ENCODE results near the gene PDGFC. TPM values are rescaled to one million over a fixed set of nuclear protein-coding genes. Genes with fewer than 3 reads are reported as not detected.

Gene PDGFC
- total and polyA plus RNA-seq, 2 of the 8 experiments (the other 6 are each of a cell fraction or from before 2014, with no cell fraction given) = 0.65 to 2.7 TPM

DNA sequence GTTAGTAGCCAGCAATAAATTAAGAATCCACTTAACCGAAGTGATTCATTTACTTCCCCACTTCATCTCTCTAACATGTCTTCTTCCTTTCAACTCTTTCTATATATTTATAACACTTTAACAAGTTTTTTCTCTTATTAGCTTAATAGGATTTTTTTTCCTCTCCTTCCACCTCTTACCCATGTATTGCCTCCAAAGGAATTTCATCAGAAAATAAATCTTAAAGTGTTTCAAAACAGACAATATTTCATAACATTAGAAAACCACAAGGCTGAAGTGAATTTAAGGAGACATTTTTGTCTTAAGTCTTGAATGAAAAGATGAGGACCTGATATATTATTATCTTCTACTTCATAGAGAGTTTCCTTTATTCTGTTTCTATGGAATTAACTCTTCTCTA is 101.5 kb downstream of the PDGFC start:
- H2BK15ac ChIP-seq (ENCODE audit: low read length) = no peak overlapping the region
- DNase-seq (ENCODE audit: low read depth in 1 of 2, low spot score in 2 of 2) (no peak), FAIRE-seq (no peak)
- H2AFZ ChIP-seq (ENCODE audit: low read length) = no peak overlapping the region
- H3K9ac ChIP-seq (replicated peaks in 1 of 4; ENCODE audit: extremely low read depth in 1 of 4, low read depth in 3 of 4, low read length in 3 of 4) = no peak overlapping the region
- no peak overlapping the region for H2AK5ac ChIP-seq (ENCODE audit: low read depth, low read length)
- no peaks in the 10 kb centered on the region for H3K9me3 ChIP-seq (ENCODE audit: insufficient read depth in 2 of 2, low read depth in 1 of 2, low read length in 1 of 2)
- no peak overlapping the region for H3K4me2 ChIP-seq (ENCODE audit: insufficient read depth in 1 of 2, low read depth in 2 of 2, low read length in 2 of 2)
- no peak overlapping the region for H4K8ac ChIP-seq (ENCODE audit: extremely low read depth, insufficient read depth, low read length)
- no peak overlapping the region for H2BK120ac ChIP-seq (replicated peaks; ENCODE audit: low read depth, low read length)
- WGBS, 2 experiments (ENCODE audit: extremely low coverage in 1 of 2, insufficient coverage in 1 of 2, insufficient read length in 1 of 2, insufficient replicate concordance in 2 of 2, low coverage in 1 of 2, low lambda C conversion rate in 2 of 2, missing lambda C conversion rate in 1 of 2) = 96 to 100% methylated on average over 1 of the region's 1 CpG
- H4K91ac ChIP-seq (replicated peaks; ENCODE audit: insufficient read length, low read length) = no peak overlapping the region
- no peak overlapping the region for H3K4me3 ChIP-seq (ENCODE audit: extremely low read depth in 1 of 4, insufficient read depth in 2 of 4, low read depth in 3 of 4, low read length in 4 of 4)
- H3K23me2 ChIP-seq (ENCODE audit: low read depth, low read length) = no peaks in the 10 kb centered on the region
- H4K5ac ChIP-seq (ENCODE audit: insufficient read length, low read depth, low read length) = no peak overlapping the region
- H3K27ac ChIP-seq (ENCODE audit: low read depth, low read length) = no peak overlapping the region
- H3K79me1 ChIP-seq (ENCODE audit: low read depth, low read length) = no peaks in the 10 kb centered on the region
- no peaks in the 10 kb centered on the region for H3K36me3 ChIP-seq (ENCODE audit: control insufficient read depth in 2 of 4, insufficient read depth in 4 of 4, low read length in 3 of 4)
- H3K23ac ChIP-seq (ENCODE audit: insufficient read length) = no peak overlapping the region
- no peak overlapping the region for H3K18ac ChIP-seq (ENCODE audit: extremely low read depth, low read length)
- H3K27me3 ChIP-seq (replicated peaks in 1 of 4; ENCODE audit: control insufficient read depth in 3 of 4, extremely low read depth in 1 of 4, insufficient read depth in 3 of 4, low read length in 3 of 4) = no peaks in the 10 kb centered on the region
- no peaks in the 10 kb centered on the region for H3K79me2 ChIP-seq (ENCODE audit: control insufficient read depth in 1 of 2, insufficient read depth in 2 of 2, low read length in 2 of 2)
- no peak overlapping the region for H3K4ac ChIP-seq (replicated peaks; ENCODE audit: insufficient read length, low read depth, low read length)
- no peak overlapping the region for H2BK5ac ChIP-seq (ENCODE audit: low read depth, low read length)
- ChIA-PET POLR2A (ENCODE audit: partially characterized antibody) (no interaction called here), CTCF (ENCODE audit: partially characterized antibody) (interaction anchor here (0.7 kb wide), 1 partner anchor 17 kb away, joined by 3 read pairs; no protein-coding TSS in a partner anchor)
- no peak overlapping the region for H3K14ac ChIP-seq (ENCODE audit: insufficient read length)
- no peak overlapping the region for H2BK20ac ChIP-seq (ENCODE audit: low read length)
- H2BK12ac ChIP-seq (ENCODE audit: low read depth, low read length) = no peak overlapping the region
- no peaks in the 10 kb centered on the region for H4K20me1 ChIP-seq (replicated peaks in 1 of 2; ENCODE audit: control insufficient read depth in 1 of 2, insufficient read depth in 2 of 2, low read length in 2 of 2)
- H3K4me1 ChIP-seq (replicated peaks in 1 of 4; ENCODE audit: control insufficient read depth in 3 of 4, insufficient read depth in 4 of 4, low read length in 3 of 4) = no peaks in the 10 kb centered on the region
- no peak overlapping the region for H3K56ac ChIP-seq (replicated peaks; ENCODE audit: insufficient read length, low read depth, low read length)
- TF ChIP-seq CEBPB (IDR thresholded peaks at IDR 0.05; ENCODE audit: low read depth, low read length) = no peak
- TF ChIP-seq CTBP2 (IDR thresholded peaks at IDR 0.05; ENCODE audit: borderline replicate concordance, insufficient read depth, insufficient read length, low read length) = no peak
- no peak for TF ChIP-seq SRF (IDR thresholded peaks at IDR 0.05; ENCODE audit: low read depth, low read length)
- TF ChIP-seq KDM5A (IDR thresholded peaks at IDR 0.05; ENCODE audit: low read length) = no peak
- no peak for TF ChIP-seq GTF2F1 (IDR thresholded peaks at IDR 0.05; ENCODE audit: borderline replicate concordance, low read depth, low read length)
- no peak for TF ChIP-seq NANOG (IDR thresholded peaks at IDR 0.05; ENCODE audit: insufficient read depth, low read depth, low read length, poor library complexity, severe bottlenecking)
- no peak for TF ChIP-seq TAF1 (IDR thresholded peaks at IDR 0.05; ENCODE audit: low read depth, low read length)
- TF ChIP-seq JUN (IDR thresholded peaks at IDR 0.05; ENCODE audit: low read depth, low read length) = no peak
- TF ChIP-seq CHD1 (IDR thresholded peaks at IDR 0.05; ENCODE audit: low read depth, low read length) = no peak
- TF ChIP-seq ASH2L (IDR thresholded peaks at IDR 0.05; ENCODE audit: low read length) = no peak
- TF ChIP-seq TEAD4 (IDR thresholded peaks at IDR 0.05; ENCODE audit: low read depth, low read length) = no peak
- TF ChIP-seq, protein P1, sequence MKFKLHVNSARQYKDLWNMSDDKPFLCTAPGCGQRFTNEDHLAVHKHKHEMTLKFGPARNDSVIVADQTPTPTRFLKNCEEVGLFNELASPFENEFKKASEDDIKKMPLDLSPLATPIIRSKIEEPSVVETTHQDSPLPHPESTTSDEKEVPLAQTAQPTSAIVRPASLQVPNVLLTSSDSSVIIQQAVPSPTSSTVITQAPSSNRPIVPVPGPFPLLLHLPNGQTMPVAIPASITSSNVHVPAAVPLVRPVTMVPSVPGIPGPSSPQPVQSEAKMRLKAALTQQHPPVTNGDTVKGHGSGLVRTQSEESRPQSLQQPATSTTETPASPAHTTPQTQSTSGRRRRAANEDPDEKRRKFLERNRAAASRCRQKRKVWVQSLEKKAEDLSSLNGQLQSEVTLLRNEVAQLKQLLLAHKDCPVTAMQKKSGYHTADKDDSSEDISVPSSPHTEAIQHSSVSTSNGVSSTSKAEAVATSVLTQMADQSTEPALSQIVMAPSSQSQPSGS (IDR thresholded peaks at IDR 0.05; ENCODE audit: low read length) = no peak
- no peak for TF ChIP-seq RNF2 (IDR thresholded peaks at IDR 0.05; ENCODE audit: borderline replicate concordance, low read depth, low read length, missing control alignments, poor library complexity, severe bottlenecking)
